ENCODE measurements around the gene NKAIN2.

Gene NKAIN2

DNA sequence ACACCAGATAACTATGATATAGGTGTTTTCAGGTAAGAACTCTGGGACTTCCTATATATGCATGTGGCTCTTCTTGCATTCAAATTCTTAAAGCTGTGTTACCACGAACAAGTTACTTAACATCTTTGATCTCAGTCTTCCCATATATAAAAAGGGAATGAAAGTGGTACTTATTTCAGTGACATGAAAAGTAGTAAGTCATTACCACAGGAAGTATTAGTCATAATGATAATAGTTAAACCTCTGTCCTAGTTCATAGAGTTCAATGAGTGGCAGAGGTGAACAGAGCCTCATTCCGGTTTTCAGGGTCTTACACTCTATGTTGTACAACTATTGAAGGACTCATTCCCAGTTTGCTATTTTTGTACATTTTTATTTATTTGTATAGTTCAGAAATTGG lies 237.0 kb downstream of the NKAIN2 start:
- DNase-seq = no peak

DNA sequence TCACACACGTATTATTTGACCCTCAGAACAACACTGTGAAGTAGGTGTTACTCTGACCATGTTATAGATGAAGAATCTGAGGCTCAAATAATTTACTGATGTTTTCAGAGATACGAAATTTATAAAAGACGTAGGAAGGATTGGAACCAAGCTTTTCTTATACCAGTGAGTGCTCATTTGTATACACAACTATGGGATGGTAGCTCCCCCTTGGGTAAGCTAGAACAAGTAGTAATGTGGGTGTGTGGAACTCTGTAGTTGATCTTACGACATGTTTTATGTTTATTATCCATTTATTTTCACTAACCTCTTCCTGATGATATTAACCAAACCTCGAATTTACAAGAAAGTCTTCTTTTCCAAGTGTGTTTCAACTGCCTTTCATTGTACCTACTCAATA lies 248.5 kb downstream of the NKAIN2 start:
- no peak for DNase-seq

DNA sequence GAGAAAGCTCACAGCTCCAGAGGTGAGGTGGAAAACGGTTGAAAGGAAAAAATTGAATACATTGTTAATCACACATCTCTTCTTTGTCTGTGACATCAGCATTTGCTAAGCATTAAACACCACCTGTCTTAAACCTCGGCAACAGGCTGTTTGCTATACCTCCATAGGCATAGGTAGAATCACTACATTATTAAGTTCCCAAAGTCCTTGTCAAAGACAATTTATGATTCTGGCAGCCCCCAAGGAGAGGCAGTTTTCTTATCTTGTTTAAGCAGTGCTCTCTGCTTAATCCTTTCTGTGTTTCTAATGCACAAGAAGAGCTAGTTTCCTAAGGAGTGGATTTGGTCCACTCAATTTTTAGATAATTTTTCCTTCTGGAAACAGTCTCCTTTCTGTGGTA lies 249.7 kb downstream of the NKAIN2 start:
- DNase-seq = no peak

- DNase-seq = no peak
Observed at GRCh38 chr6:124054034-124054433, 250.4 kb downstream of the NKAIN2 start.

GRCh38 chr6:124055395-124055794 lies 251.7 kb downstream of the NKAIN2 start:
- DNase-seq = no peak

DNA sequence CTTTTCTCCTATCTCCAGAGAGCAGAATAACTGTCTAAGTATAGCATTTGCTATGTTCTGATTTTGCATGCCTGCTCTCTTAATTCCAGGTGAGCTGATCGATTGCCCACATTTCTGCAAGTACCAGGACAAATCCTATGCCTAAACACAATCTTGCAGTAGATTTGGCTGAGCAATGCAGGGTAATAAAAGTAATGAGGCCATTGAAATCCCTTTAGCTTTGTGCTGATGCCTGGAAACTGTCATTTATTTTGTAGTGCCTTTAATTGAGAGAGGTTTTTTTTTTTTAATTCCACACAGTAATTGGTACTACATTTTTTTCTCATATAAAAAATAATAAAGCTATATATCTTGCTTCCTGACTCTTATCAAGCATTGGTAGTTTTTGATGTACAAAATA lies 252.3 kb downstream of the NKAIN2 start:
- no peak for DNase-seq

DNA sequence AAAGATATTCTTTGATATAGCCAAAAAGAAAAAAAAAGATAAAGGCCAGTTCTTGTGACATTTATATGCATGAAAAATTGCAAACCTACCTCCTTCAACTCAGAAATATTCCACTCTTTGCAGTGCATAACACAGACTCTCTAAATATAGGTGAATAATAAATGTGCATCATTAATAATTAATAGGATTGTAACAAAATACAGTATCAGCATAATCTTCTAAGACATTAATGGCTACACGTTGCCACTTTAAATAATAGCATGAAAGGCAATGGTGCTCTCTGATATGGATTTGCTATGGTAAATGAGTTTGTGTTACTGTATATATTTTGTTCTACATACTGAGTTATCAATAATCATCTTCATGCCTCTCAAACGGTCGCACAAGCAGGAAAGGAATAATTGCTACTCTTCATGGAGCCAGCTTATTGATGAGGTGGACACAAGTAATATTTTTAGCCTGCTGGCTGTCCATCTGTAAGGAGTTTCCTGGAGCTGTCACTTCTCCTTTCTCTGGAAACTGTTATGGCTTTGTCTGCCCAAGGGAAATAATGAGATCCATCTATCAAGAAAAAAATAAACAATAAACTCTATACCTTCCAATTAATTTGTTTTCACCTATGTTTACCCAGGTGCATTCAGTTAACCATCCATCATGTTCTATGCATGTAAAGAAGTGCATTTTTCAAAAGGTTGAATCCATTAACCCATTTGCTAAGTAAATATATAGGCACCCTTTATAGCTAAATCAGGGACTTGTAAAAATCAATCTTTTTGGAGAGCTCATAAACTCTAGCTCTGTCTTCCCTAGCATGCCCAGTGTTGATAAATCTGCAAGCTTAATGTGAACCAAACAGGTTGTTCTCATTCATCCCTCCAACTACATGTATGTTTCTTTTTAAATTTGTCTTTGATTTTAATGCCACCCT lies 253.0 kb downstream of the NKAIN2 start:
- DNase-seq = no peak

DNA sequence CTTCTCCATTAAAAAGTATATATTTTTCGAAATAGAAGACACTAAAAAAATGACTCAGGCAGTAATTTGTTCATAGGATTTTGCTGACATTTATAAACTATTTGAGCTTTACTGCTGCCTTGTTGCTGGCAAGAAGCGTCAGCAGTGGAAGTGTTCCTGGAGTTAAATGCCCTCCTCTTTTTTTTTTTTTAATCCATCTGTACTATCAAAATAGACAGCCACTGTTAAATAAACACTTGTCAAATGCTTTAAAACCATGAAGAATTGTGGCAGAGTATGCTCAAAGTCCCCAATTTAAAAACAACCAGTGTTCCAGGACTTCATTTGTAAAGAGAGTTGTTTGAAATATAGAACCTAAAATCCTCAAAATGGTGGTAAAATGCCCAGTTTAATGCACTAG lies 253.8 kb downstream of the NKAIN2 start:
- DNase-seq = no peak

DNA sequence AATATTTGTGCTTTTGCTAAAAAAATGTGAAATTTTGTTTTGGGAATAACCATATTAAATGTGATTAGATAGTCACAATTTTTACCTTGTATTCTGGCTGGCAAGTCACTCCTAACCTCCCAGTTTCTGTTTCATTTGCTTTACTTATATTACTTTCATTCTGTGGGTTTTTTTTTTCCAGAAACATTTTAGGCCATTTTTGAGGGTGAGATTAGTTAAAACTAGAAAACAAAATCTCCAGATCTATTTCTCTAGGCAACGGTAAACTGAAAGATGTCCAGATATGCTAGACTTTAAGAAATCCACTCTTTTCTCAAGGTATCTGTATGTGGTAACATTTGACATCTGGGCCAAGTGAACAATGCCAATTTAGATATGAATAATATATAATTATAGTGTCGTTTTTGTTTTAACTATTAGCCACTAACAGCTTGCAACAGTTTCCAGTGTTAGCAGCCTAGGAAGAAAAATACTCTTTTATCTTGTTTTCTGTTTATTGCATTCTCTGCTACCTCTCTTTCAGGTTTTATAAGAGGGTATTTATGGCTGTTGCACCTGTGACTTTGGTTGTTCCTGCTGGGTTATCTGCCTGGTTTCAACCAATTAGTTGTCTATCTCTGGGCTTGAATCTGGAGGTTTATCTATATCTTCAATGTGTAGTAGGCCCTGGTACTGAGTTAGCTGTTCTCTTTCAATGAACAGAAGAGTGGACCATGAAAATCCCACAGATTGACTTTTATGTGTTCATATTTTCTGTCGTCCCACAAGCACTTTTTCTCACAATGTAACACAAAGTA lies 260.9 kb downstream of the NKAIN2 start:
- DNase-seq = no peak

DNA sequence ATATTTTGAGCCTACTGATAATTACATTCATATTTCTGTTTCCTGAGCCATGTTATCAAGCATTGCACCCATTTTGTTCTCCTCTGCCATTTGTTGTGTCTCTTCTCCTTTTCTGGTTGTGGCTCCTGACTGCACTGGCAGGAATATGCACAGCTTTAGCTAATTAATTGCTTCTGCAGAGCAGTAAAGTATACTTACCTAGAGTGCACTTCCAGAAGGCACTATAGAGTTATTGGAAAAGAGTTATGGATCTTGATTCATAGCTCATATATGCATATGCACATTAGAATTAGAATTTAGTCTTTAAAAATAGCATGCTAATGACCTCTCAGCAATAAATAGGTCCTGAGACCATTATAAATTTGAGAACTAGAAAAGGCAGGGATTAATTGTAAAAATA lies 262.6 kb downstream of the NKAIN2 start:
- no peak for DNase-seq

DNA sequence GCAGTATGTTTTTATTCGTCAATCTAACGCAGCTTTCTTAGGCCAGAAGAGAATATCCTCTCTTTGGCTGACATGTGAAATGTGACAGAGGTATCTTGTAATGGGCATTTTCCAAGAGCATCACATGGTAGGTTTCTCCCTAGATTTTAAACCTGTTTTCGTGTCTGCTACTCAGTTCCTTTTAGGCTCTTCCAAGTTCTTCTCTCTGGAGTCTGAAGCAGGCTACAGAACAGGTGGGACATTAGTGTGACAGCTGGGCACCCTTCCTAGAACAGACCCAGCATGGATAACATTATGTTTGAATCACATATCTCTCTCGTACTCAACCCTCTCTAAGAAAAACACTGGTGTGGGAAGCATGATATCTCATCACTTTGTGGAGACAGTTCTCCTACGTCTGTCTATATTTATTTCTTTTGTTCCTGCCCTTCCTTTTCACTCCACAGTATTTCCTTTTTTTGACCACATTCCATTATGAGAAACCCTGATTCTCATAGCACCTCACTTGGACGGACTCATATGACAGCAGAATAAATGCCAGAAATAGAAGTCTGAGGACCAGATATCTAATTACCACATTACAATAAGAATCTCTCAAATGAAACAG lies 263.4 kb downstream of the NKAIN2 start:
- peak; percentile 72 for DNase-seq

DNA sequence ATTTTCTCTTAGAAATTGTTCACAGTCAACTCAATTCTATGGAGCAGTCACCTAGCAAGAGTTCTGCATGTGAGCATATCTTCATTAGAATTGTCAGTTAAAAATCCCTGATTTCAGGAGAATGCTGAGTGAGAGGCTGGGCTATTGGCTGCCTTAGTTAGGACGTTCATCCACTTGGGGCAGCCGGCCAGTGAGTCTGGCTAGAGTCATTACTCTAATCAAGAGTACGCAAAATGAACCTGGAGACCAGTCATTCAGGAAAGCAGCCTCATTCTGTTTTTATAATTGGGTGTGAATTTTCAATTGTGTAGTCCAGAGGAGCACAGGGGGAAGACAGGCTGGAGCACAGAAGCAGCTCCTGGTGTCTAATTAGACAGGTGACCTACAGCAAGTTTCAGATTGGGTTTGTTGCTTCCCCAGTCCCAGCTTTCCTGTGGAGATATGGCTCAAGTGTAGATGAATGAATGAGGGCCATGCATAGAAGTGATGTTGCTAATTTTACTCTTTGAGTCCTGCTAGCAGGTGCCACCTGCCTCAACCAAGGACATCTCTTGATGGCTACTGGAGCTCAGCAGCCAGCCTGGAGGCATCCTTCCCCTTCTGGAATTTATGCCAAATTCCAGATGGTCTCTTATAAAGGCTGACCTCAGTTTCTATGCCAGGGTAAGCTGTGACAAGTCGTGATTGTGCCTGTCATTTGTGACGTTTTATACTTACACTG lies 265.7 kb downstream of the NKAIN2 start:
- no peak for DNase-seq

DNA sequence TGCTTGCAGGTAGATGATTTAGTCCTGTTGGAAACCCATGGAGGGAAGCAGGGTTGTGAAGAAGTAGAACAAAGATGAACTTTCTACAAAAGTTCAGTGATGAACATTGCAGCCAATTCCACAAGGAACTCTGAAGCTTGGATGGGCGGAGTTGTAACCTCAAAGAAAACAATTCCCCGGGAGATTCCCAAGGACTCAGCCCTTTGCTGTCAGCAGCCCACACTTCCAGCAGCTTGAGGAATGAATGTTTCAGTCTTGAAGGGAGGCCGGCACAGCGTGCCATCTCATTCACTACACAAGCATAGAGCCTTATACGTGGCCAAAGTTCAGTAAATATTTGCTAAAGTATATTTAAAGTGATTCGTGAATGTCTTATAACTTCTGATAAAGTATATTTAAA lies 269.4 kb downstream of the NKAIN2 start:
- DNase-seq = no peak

- peak; percentile 41 for DNase-seq
Observed at GRCh38 chr6:124073820-124074587, 270.3 kb downstream of the NKAIN2 start.

DNA sequence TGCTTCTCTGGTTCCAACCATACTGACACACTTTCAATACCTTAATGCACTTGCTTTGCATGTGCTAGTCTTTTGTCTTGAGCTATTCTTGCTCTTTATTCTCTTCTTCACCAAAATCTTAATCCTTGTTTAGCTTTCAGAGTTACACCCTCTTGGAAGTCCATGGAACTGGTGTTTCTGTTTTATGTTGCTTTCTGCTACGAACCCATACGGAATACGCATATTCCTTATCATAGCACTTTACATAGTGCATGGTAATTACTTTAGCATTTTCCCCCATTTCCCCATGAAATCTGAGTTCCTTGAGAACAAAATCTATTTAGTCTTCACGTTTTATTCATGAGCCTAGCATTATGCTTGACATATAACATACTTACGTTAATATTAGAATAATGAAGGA lies 270.9 kb downstream of the NKAIN2 start:
- no peak for DNase-seq

- DNase-seq = no peak
Observed at GRCh38 chr6:124076336-124077048, 272.8 kb downstream of the NKAIN2 start.

DNA sequence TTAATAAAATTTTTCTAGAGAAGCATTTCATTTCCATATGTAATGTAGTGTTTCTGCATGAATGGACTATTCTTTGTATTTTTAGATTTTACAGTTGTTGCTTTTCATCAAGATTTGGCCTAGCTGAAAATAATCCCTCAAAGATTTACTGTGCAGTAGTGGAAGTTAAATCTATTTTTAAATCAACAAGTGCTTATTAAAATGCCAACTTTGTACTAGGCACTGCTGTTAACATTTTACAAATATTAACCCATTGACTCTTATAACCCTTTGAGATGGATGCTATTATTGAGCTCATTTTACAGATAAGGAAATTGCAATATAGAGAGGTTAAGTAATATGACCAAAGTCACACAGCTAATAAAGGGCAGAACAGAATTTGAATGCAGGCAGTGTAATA lies 274.5 kb downstream of the NKAIN2 start:
- no peak for DNase-seq

DNA sequence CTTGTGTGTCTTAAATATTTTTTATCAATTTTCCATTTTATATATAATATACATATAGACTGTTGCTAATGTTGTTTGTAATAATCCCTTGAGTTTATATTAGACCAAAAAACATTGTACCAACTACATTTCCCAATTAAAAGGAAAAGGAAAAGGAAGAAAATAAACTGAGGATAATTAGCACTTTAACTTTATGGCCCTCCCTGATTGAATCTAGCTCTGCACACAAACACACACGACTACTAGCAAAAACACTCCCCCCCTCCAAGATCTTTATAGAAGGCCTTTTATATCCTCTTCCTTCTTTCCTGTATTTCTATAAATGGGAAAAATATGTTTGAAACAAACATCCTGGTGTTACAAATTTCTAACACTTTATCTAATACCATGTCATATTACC lies 276.8 kb downstream of the NKAIN2 start:
- DNase-seq = no peak

DNA sequence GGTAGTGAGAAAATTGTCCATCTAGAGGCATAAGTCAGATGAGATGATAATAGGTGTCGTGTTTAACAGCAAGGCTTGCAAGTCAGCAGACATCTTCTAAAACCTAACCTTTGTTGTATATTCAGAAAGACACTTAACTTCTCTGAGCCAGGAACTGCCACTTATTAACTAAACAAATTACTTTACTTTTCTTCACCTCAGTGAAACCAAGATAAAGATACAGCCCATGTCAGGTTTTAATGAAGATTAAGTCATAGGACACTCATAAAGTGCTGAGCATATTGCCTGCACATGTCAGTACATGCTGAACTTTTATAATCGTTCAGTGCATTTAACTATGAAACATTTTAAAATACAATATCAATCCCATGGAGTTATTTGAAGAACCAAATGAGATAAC lies 286.8 kb downstream of the NKAIN2 start:
- no peak for DNase-seq

- DNase-seq = no peak
Observed at GRCh38 chr6:124099520-124099919, 295.9 kb downstream of the NKAIN2 start.

- no peak for DNase-seq
Observed at GRCh38 chr6:124110514-124110913, 306.8 kb downstream of the NKAIN2 start.

GRCh38 chr6:124119596-124119995 lies 315.9 kb downstream of the NKAIN2 start:
- DNase-seq = peak; percentile 49
